ENCODE data around the gene PHACTR3.

DNA sequence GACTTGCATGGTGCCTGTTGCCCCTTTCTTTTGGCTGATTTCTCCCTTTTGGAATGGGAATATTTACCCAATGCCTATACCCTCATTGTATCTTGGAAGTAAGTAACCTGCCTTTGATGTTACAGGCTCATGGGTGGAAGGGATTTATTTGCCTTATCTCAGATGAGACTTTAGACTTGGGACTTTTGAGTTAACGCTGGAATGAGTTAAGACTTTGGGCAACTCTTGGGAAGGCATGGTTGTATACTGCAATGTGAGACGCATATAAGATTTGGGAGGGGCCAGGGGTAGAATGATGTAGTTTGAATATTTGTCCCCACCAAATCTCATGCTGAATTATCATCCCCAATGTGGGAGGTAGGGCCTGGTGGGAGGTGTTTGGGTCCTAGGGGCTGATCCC is 253.6 kb downstream of the PHACTR3 start:
- TF ChIP-seq CTCF (IDR thresholded peaks at IDR 0.05; ENCODE audit: low read length) (no peak), EZH2phosphoT487 (IDR thresholded peaks at IDR 0.05; ENCODE audit: low read length) (no peak), EZH2 (optimal IDR thresholded peaks at IDR 0.05; ENCODE audit: low read depth, low read length) (no peak)

Measured in MM.1S (cell line).